GM18868 (cell line): ENCODE results near the gene VMP1.
A peak's percentile ranks its signal among the peaks of the same experiment; 100 is the strongest.
"Not testable (repeated sequence)": the region's sequence is repeated elsewhere in the genome, so short reads cannot be mapped to it uniquely, and the experiment has no call there.

Source experiments
- ATAC-seq: cut with Tn5 transposase; IDR thresholded peaks from one replicate; pipeline ENCODE4 v1.9.1; 2021; ENCODE audit warnings: mild to moderate bottlenecking, moderate library complexity; ENCODE audit not compliant: unreplicated experiment

Gene VMP1

DNA sequence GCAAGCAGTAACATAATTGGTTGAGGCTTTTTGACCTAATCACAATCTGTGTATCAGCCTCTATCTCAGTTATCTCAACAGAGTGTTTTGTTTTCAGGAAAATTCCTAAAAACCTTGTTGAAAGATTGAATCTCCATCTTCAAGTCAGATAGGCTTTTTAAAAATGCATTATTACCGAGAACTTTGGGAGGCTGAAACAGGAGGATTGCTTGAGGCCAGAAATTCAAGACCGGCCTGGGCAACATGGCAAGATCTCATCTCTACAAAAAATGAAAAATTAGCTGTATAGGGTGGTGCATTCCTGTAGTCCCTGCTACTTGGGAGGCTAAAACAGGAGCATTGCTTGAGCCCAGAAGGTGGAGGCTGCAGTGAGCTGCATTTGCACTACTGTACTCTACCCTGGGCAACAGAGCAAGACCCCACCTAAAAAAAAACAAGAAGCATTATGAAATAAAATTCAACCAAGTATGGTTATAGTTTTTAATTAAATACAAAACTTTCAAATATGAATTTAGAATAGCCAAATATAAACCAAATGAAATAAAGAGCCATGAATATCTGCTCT, 68.4 kb downstream of the VMP1 start:
- no peak for ATAC-seq

DNA sequence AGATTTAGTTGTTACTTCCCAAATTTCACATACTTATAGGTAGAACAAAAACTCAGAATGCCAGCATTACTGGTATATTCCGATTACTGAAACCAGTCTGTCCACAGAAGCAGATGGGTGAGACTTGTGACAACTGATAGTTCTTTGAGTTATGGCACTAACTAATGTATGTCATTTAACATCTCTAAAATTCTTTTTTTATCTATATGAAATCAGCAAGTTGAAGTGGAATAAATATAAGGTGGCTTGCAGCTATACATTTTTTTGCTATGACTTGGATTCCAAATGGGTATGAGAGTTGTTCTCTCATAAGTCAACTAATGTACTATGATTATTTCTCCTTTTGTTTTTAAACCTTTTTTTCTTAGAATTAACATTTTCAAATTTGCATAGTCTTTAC, 69.1 kb downstream of the VMP1 start:
- ATAC-seq, result no peak

DNA sequence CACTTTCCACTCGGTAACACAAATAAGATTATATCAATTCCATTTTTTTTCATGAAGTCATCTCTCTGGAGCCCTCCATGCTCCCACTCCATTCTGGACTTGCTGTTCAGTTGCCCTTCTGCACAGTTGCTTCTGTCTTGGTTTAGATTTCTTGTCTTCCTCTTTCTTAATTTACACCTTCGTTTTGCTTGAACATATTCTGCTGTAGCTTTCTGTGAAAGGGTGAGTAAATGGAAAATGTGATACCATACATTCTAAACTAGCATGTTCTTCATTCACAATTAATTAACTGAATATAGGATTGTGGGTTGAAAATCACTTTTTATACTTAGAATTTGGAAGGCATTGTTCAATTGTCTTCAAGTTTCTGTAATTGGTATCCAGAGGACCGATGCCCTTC, 69.6 kb downstream of the VMP1 start:
- ATAC-seq, result no peak

DNA sequence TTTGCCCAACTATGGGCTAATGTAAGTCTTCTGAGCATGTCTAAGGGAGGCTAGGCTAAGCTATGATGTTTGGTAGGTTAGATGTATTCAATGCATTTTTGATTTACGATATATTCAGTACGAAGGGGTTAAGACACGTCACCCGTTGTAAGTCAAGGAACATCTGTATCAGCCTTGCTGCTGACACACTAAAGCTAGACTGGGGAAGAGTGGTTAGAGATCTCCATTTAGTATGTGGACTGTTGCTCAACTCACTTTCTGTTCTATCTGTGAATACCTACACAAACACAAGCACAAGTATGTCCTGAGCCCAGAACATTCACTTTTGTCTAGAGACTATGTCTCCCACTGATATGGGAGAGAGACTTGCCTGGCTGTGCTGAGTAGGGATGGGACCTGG, 71.5 kb downstream of the VMP1 start:
- no peak for ATAC-seq

DNA sequence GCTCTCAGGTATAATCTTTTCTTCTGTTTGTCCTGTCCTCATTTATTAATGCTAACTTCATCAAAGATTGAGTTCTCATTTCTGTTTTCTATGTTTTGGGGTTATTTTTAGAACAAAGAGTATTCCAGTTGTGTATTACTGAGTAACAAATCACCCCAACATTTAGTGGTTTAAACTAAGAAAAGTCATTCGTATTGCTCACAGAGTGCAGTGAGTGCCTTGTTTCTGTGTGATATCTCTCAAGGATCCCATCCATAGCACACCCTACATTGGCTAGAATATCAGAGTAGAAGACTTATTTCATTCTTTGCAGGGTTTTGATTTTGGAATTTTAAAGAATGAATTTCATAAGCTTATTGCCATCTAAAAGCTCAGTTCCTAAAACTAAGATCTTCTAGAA, 72.1 kb downstream of the VMP1 start:
- no peak for ATAC-seq

DNA sequence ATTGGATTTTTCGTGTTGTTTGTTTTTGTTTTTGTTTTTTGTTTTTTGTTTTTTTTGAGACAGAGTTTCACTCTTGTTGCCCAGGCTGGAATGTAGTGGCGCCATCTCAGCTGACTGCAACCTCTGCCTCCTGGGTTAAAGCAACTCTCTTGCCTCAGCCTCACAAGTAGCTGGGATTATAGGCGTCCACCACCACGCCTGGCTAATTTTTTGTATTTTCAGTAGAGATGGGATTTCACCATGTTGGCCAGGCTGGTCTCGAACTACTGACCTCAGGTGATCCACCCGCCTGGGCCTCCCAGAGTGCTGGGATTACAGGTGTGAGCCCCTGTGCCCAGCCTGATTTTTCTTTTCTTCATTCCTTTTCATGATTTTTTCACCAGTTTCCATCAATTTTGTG, 73.1 kb downstream of the VMP1 start:
- not testable (repeated sequence) for ATAC-seq

DNA sequence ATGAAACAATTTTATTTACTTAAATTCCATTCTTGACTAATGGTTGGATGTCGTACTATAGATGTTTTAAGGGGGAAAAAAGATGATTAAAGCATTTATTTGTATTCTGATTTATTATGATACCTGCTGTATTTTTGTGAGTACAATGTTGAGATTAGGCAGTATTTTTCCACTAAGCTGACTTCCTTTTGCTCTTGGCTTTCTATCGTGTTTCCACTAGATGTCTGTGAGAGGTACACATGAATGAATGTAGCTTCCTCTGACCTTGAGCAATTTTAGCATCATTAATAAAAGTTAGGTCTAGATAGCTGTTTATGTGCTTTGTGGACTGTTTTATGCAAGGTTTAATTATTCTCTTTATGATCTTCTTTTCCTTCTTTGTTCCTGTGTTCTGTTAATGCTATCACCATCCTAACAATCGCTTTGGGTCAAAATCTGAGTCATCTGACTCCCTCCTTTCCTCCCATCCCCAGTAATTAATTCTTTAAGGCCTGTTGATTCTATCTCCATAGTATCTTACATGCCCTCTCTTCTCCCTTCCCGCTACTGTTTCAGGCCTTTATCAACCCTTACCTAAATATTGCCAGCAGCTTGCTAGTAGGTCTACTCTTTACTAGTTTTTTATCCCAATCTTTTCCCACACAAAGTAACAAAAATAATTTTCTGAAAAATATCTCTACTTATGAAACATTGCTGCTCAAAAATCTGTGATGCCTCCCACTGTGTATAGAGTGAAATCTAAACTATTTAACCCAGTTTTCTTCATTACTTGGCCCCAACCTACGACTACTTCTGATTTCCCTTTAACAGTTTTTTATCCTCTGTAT, 76.0 kb downstream of the VMP1 start:
- no peak for ATAC-seq

DNA sequence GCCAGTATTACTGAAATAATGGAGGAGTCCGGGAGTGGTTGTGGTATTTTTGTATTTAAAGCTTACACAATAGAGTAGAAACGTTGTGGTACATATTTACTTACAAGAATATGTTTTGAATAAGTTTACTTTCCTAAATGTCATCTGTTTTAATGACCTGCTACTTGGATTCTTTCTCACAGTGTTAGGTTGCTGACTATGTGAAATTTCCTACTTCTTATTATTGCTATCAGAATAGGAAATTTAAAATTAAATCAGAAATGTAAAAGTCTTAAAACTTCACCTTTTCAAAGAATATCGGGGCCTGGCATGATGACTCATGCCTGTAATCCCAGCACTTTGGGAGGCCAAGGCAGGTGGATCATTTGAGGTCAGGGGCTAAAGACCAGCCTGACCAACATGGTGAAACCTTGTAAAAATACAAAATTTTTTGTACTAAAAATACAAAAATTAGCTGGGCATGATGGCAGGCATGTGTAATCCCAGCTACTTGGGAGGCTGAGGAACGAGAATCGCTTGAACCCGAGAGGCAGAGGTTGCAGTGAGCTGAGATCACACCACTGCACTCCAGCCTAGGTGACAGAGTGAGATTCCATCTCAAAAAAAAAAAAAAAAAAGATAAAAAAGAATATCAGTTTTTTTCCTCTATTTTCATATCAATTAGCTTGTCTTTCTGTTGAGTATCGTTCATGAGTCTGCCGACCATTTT, 77.8 kb downstream of the VMP1 start:
- no peak for ATAC-seq

DNA sequence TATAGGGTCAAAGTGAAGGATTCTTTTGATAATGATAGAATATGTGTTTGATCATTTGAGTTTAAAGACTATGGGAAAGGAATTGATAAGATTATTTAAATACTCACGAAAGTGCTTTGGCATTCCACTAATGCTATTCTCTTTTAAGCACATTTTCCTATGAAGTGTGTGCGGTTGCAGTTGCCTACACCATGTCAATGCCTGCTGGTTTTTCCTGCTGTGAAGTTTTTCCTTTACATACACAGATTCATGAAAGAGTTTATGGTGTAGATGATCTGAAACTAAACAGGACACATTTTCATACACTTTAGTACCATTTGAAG, 78.7 kb downstream of the VMP1 start:
- ATAC-seq, result no peak

DNA sequence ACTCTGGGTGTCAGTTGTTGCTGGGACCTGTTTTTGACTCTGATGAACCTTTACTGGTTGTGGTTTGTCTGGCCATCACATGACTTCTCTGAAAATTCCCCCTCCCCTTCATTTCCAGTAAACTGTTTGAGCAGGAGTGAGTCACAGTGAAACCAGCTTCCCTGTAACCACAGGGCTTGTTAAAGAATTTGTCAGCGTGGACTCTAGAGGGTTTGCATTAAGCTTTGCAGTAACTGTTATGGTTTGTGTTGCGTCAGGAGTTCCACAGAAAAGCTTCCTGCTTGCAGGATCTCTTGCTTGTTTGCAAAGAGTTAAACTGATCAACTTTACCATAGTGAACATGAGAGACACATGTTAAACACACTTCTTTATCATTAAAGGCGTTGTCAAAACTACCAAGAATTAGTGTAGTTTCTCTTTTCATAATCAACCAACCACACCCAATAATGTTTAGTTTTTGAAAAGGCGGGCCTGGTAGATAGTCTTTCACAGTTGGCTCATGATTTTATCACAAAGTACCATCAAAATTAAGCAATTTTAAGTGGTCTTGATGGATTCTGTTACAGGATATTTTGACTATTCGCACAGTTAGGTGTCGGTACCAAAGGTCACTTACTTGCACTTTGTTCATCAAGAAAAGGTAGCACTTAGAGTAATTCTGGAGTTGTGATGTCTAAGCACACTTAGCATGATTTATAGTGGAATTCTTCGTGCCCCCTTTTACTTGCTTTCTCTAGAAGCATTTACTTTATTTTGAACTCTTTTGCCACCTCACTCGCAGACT, 79.3 kb downstream of the VMP1 start:
- peak; percentile 91 for ATAC-seq

DNA sequence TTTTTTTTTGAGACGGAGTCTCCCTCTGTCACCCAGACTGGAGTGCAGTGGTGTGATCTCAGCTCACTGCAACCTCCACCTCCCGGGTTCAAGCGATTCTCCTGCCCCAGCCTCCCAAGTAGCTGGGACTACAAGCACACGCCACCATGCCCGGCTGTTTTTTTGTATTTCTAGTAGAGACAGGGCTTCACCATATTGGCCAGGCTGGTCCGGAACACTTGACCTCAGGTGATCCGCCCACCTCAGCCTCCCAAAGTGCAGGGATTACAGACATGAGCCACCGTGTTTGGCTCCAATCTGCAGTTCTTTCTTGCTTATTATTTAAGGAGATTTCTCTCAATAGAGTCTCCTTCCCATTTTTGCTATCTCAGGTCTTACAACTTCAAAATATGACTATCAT, 82.4 kb downstream of the VMP1 start:
- not testable (repeated sequence) for ATAC-seq

DNA sequence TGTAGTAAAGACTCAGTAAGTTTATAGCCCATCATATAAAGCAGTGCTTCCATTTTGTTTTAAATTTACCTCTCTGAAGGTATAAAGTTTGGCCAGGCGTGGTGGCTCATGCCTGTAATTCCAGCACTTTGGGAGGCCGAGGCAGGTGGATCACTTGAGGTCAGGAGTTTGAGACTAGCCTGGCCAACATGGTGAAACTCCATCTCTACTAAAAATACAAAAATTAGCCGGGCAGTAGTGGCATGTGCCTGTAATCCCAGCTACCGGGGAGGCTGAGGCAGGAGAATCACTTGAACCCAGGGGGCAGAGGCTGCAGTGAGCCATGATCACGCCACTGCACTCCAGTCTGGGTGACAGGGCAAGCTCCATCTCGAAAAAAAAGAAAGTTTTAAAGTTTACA, 83.0 kb downstream of the VMP1 start:
- ATAC-seq, result not testable (repeated sequence)

DNA sequence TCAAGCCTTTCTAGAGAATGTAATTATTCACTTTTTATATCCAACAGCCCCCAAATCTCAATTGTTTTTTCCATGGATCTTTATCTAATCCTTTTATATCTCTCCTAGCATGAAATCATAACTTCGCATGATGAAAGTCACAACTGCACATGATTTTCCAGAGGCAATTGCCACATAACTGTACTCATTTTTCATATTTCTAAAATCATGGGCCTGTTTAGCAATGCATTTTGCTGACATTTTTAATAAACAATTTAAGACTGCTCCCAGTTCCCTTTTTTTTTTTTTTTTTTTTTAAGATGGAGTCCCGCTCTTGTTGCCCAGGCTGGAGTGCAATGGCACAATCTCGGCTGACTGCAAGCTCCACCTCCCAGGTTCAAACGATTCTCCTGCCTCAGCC, 83.5 kb downstream of the VMP1 start:
- no peak for ATAC-seq

DNA sequence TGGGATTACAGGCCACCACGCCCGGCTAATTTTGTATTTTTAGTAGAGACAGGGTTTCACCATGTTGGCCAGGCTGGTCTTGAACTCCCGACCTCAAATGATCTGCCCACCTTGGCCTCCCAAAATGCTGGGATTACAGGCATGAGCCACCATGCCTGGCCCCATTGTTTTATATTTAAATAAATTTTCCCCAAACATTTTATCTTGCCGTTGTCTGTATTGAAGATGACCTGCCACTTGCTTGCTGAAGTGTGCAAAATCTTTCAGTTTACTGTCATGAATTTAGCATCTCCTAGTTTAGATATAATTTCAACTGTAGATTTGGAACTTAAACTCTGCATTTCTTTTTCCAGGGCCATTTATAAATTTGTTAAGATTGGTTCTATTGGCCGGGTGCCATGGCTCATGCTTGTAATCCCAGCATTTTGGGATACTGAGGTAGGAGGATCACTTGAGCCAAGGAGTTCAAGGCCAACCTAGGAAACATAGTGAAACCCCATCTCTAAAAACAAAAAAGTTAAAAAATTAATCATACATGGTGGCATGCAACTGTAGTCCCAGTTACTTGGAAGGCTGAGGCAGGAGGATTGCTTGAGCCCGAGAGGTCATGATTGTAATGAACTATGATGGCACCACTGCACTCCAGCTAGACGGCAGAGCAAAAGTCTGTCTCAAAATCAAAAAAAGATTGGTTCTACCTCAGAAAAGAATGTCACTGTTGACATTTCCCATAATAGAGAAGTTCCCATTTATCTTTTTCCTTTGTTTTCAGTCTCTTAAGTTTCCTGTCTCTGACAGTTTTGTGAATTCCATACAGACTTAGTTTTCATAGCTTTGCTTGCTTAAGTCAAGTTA, 84.4 kb downstream of the VMP1 start:
- no peak for ATAC-seq

DNA sequence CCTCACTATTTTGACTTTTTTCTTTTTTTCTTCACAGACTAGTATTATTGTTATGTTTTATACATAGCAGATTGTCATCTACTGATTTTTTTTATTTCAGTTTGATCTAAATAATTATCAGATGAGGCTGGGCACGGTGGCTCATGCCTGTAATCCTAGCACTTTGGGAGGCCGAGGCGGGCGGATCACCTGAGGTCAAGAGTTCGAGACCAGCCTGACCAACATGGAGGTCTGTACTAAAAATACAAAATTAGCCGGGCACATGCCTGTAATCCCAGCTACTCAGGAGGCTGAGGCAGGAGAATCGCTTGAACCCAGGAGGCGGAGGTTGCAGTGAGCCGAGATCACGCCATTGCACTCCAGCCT, 85.0 kb downstream of the VMP1 start:
- not testable (repeated sequence) for ATAC-seq

DNA sequence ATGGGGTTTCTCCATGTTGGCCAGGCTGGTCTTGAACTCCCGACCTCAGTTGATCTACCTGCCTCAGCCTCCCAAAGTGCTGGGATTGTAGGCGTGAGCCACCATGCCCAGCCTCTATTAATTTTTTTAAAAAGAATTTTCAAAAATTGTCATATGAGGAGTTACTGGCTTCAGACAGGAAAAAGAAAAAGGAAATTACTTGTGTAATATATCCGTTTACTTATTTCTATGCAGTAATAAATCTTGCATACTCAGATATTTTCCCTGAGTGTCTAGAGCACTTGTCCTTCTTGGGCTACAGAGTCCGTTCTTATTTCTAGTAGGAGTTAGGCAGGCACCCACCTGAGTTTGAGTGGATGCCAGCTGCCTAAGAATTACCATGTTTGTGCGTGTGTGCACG, 85.8 kb downstream of the VMP1 start:
- no peak for ATAC-seq

DNA sequence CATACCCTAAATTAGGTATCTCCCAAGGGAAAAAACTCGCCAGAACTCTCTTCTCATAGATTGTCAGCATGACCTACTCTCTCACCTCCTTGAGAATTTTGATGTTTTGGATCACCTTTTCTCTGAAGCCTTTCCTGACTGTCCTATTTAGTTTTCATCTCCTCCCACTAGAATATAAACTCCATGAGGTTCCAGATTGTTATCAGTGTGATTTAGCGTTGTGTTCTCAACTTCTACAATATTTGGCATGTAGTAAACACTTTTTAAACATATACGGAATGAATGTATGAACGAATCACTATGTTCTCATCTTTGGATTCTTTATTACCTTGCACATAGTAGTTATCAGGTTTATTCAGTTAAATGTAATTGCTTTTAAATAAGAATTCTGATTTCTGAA, 88.7 kb downstream of the VMP1 start:
- no peak for ATAC-seq

DNA sequence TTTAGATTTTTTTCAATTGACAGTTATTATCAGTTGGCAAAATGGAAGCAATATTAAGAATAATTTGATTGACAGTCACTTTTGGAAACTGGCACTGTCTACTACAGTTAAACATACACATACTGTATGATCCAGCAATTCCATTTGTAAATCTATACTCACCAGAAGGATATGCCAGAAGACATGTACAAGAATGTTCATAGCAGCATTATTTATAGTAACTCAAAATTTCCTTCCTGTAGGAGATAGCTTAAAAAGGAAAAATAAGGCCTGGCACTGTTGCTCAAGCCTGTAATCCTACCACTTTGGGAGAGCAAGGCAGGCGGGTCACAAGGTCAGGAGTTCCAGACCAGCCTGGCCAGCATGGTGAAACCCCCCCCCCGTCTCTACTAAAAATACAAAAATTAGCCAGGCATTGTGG, 89.3 kb downstream of the VMP1 start:
- ATAC-seq, result no peak

DNA sequence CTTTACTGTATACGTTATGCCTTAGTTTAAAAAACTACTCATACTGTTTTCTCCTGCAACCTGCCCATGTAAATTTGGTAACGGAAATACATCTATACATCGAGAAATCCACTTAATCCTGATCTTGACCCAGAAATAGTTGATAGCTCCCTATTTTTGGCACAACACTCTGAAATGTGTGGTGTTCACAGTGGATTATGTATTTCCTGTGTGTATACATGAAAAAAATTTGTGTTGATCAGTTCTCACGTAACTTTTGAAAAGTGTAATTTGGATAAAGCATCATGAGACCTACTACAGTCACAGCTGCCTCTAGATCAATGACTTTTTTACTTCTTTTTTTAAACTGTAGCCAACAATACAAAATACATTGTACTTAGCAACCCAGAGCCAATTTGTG, 90.7 kb downstream of the VMP1 start:
- ATAC-seq, result no peak

DNA sequence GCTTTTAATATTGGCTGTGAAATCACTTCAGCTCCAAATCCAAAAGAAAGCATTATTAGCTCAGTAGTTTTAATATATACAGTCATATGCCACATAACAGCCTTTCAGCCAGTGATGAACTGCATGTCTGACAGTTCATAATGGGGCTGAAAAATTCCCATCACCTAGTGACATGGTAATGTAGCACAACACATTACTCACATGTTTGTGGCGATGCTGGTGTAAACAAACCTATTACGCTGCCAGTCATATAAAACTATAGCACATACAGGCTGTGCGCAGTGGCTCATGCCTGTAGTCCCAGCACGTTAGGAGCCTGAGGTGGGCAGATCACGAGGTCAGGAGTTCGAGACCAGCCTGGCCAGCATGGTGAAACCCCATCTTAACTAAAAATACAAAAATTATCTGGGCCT, 93.1 kb downstream of the VMP1 start:
- ATAC-seq, result no peak

DNA sequence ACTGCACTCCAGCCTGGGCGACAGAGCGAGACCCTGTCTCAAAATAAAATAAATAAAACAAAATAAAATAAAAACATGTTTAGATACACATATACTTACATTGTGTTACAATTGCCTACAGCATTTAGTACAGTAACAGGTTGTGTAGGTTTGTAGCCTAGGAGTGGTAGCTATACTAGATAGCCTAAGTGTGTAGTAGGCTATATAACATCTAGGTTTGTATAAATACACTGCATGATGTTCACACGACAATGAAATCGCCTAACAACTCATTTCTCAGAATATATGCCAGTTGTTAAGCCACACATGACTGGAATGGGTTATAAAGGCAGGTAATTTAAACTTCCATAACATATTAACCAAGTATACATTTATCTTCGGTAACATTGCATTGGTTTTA, 94.7 kb downstream of the VMP1 start:
- ATAC-seq, result no peak
